Loucy (cell line): ENCODE measurements around the gene DAPK1.

Experiments used
- H2AFZ ChIP-seq: fragments of 200-600 bp; sonication (generic); 2 replicates; pipeline ENCODE4 v1.6.0; 2016; ENCODE audit warnings: antibody characterized with exemption, mild to moderate bottlenecking, low read length, moderate library complexity
- H3F3A ChIP-seq: fragments of 200-600 bp; 2 replicates; pipeline ENCODE4 v1.6.0; 2016; ENCODE audit warnings: antibody characterized with exemption, low read depth, mild to moderate bottlenecking
- H3K27me3 ChIP-seq: fragments of 200-600 bp; sonication (generic); 2 replicates; pipeline ENCODE4 v1.6.1; 2014; ENCODE audit warnings: low read length, mild to moderate bottlenecking; ENCODE audit not compliant: insufficient read depth, poor library complexity, severe bottlenecking
- H3K36me3 ChIP-seq: fragments of 200-600 bp; sonication (generic); 2 replicates; pipeline ENCODE4 v1.6.1; 2016; ENCODE audit warnings: low read length; ENCODE audit not compliant: insufficient read depth
- H3K4me1 ChIP-seq: fragments of 200-600 bp; sonication (generic); 2 replicates; pipeline ENCODE4 v1.5.1; 2014; ENCODE audit warnings: low read length, mild to moderate bottlenecking; ENCODE audit not compliant: insufficient read depth, poor library complexity, severe bottlenecking
- H3K4me2 ChIP-seq: fragments of 200-600 bp; sonication (generic); 2 replicates; pipeline ENCODE4 v1.6.0; 2014; ENCODE audit warnings: antibody characterized with exemption, low read length, low read depth, mild to moderate bottlenecking; ENCODE audit not compliant: poor library complexity, severe bottlenecking
- H3K4me3 ChIP-seq: fragments of 200-600 bp; sonication (generic); 2 replicates; pipeline ENCODE4 v1.5.1; 2014; ENCODE audit warnings: low read length, mild to moderate bottlenecking, mixed read lengths; ENCODE audit not compliant: poor library complexity, severe bottlenecking
- H3K79me2 ChIP-seq: fragments of 200-600 bp; sonication (generic); 2 replicates; pipeline ENCODE4 v1.6.1; 2014; ENCODE audit warnings: low read length; ENCODE audit not compliant: insufficient read depth
- H3K9ac ChIP-seq: fragments of 200-600 bp; sonication (generic); 2 replicates; pipeline ENCODE4 v1.6.0; 2014; ENCODE audit warnings: mild to moderate bottlenecking, low read depth, low read length, moderate library complexity; ENCODE audit not compliant: poor library complexity, severe bottlenecking
- H3K9me2 ChIP-seq: fragments of 200-600 bp; sonication (generic); replicated peaks from 2 replicates; pipeline ENCODE4 v1.6.1; 2016; ENCODE audit warnings: low read depth, low read length, mixed read lengths
- H3K9me3 ChIP-seq: fragments of 200-600 bp; sonication (generic); 2 replicates; pipeline ENCODE4 v1.6.1; 2014; ENCODE audit warnings: mild to moderate bottlenecking, antibody characterized with exemption, low read length, low read depth; ENCODE audit not compliant: insufficient read depth
- H4K20me1 ChIP-seq: fragments of 200-600 bp; sonication (generic); 2 replicates; pipeline ENCODE4 v1.6.0; 2014; ENCODE audit warnings: antibody characterized with exemption, low read length, mild to moderate bottlenecking; ENCODE audit not compliant: insufficient read depth, poor library complexity, severe bottlenecking
- CTCF ChIP-seq: fragments of 200-600 bp; sonication (generic); conservative IDR thresholded peaks from 2 replicates; pipeline ENCODE4 v1.5.1; 2014; ENCODE audit warnings: mild to moderate bottlenecking, antibody characterized with exemption, low read length
- EZH2phosphoT487 ChIP-seq: fragments of 200-600 bp; IDR thresholded peaks from 2 replicates; pipeline ENCODE4 v1.6.1; 2018; ENCODE audit warnings: antibody characterized with exemption, mild to moderate bottlenecking, moderate library complexity, borderline replicate concordance

Gene DAPK1

GRCh38 chr9:87529671-87530070 lies 32.0 kb downstream of the DAPK1 start:
- H3K27me3 ChIP-seq: no peaks in the 10 kb centered on the region
- no peak overlapping the region for H3K9ac ChIP-seq
- H3K4me2 ChIP-seq: no peak overlapping the region
- H3K9me2 ChIP-seq: no peaks in the 10 kb centered on the region
- H2AFZ ChIP-seq: no peak overlapping the region
- H3K36me3 ChIP-seq: no peaks in the 10 kb centered on the region
- H3K4me3 ChIP-seq: no peak overlapping the region
- TF ChIP-seq CTCF (no peak), EZH2phosphoT487 (no peak)
- no peaks in the 10 kb centered on the region for H3F3A ChIP-seq
- no peaks in the 10 kb centered on the region for H3K4me1 ChIP-seq
- no peaks in the 10 kb centered on the region for H4K20me1 ChIP-seq
- peaks cover 4% of the 10 kb centered on the region; the same call in 1 of the 2 replicates for H3K79me2 ChIP-seq
- no peaks in the 10 kb centered on the region for H3K9me3 ChIP-seq

- Histone ChIP-seq H3K36me3 (no peaks in the 10 kb centered on the region), H3K4me1 (no peaks in the 10 kb centered on the region), H3K9me3 (no peaks in the 10 kb centered on the region), H2AFZ (no peak overlapping the region), H3K4me2 (no peak overlapping the region), H4K20me1 (no peaks in the 10 kb centered on the region), H3K9ac (no peak overlapping the region), H3K4me3 (no peak overlapping the region), H3K9me2 (no peaks in the 10 kb centered on the region), H3K79me2 (peaks cover 4% of the 10 kb centered on the region; the same call in 1 of the 2 replicates), H3F3A (no peaks in the 10 kb centered on the region), H3K27me3 (no peaks in the 10 kb centered on the region)
- no peak for TF ChIP-seq EZH2phosphoT487
- no peak for TF ChIP-seq CTCF
These were observed 33.0 kb downstream of the DAPK1 start for GRCh38 chr9:87530716-87531115.

GRCh38 chr9:87531370-87532295 lies 34.0 kb downstream of the DAPK1 start:
- H4K20me1 ChIP-seq: no peaks in the 10 kb centered on the region
- no peaks in the 10 kb centered on the region for H3K9me2 ChIP-seq
- no peaks in the 10 kb centered on the region for H3F3A ChIP-seq
- no peaks in the 10 kb centered on the region for H3K9me3 ChIP-seq
- TF ChIP-seq CTCF (no peak), EZH2phosphoT487 (no peak)
- peaks cover 5% of the 10 kb centered on the region for H3K4me1 ChIP-seq
- no peak overlapping the region for H3K4me2 ChIP-seq
- H3K36me3 ChIP-seq: no peaks in the 10 kb centered on the region
- no peak overlapping the region for H3K9ac ChIP-seq
- no peaks in the 10 kb centered on the region for H3K27me3 ChIP-seq
- H3K4me3 ChIP-seq: no peak overlapping the region
- peaks cover 4% of the 10 kb centered on the region; the same call in 1 of the 2 replicates for H3K79me2 ChIP-seq
- H2AFZ ChIP-seq: no peak overlapping the region
